Renal cortex interstitium (tissue), 11 donors: ENCODE data around the gene ALMS1. TPM values are rescaled to one million over a fixed set of nuclear protein-coding genes. Genes with fewer than 3 reads are reported as not detected.
"Not testable (repeated sequence)": the region's sequence is repeated elsewhere in the genome, so short reads cannot be mapped to it uniquely, and the experiment has no call there.

Experiments
- DNase-seq, 11 donors: peaks; one replicate each; pipeline ENCODE4 v3.0.0-alpha.2; 2013; ENCODE audit warnings: low read depth in 9 of 11, low spot score in 4 of 11; ENCODE audit errors: extremely low read depth in 1 of 11
- polyA plus RNA-seq, 3 donors: library from polyadenylated mRNA; unstranded; fragments of 120-200 nt; gene quantifications; one replicate each; pipeline ENCODE4 v1.2.1, GENCODE V29; 2013; ENCODE audit not compliant: insufficient read length in 3 of 3

ALMS1 gene
- polyA plus RNA-seq, 3 donors, result 35.7 to 43.3 (median 38.1) TPM

DNA sequence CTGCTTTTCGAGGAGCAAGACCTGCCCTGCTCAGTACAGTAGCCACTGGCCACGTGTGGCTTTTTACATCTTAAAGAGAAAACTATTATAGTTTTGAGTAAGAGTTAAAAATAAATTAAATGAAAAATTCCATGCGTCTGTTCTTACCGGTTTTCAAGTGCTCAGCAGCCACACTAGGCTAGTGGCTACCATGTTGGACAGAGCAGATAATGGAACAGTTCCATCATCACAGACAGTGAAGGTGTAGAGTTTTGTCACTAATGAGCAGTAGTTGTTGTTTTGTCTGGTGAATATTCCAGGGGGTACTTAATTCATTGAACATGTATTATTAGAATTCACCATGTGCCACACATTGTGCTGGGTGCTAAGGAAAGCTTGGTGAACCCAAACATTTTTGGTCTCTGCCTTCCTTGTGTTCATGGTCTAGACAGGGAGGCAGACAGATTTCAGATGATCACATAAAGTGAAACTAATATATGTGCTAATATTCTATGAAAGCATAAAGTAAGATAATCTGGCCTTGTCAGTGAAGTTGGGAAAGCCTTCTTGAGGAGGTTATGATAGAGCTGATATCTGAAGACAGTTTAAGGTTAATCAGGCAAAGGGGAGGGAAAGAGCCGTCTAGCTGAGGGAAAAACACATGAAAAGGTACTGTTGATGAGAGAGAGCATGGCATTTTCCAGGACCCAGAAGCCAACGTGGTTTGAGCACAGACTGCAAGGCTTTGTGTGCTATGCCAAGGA, 1.4 kb downstream of the ALMS1 start:
- no peak for DNase-seq

DNA sequence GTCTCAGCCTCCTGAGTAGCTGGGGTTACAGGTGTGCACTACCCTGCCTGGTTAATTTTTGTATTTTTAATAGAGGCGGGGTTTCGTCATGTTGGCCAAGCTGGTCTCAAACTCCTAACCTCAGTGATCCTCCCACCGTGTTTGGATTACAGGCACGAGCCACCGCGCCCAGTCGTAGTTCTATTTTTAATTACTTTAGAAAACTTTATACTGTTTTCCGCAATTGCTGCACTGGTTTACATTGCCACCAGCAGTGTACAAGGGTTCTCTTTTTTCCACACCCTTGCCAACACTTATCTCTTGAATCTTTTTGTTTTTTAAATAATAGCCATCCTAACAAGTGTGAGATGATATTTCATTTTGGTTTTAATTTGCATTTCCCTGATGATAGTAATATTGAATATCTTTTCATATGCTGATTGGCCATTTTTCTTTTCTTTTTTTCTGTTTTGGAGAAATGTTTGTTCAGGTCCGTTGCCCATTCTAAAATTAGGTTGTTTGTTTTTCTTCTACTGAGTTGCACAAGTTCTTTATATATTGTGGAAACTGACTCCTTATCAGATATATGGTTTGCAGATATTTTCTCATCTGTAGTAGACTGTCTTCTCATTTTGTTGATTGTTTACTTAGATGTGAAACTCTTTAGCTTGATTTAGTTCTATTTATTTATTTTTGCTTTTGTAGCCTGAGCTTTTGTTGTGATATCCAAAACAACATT, 16.9 kb downstream of the ALMS1 start:
- no peak for DNase-seq

DNA sequence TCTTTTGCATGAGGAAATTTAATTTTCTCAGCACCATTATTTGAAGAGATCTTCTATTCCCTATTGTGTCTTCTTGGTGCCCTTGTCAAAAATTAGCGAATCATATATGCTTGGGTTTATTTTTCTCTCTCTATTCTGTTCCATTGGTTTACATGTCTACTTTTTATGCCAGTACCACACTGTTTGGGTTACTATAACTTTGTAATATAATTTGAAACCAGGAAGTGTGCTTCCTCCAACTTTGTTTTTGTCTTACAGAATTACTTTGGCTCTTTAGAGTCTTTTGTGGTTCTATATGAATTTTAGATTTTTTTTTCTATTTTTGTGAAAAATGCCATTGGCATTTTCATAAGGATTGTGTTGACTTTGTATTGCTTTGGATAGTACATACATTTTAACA, 17.6 kb downstream of the ALMS1 start:
- DNase-seq, result no peak

DNA sequence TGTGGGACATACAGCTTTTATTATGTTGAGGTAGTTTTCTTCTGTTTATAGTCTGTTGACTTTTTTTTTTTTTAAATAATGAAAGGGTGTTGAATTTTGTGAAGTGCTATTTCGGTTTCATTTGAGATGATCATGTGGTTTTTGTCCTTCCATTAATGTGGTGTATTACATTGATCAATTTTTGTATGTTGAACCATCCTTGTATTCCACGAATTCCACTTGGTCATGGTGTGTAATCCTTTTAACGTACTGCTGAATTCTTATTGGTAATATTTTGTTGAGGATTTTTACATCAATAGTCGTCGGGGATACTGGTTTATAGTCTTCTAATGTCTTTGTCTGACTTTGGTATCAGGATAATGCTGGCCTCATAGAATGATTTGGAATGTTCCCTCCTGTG, 18.8 kb downstream of the ALMS1 start:
- no peak for DNase-seq

DNA sequence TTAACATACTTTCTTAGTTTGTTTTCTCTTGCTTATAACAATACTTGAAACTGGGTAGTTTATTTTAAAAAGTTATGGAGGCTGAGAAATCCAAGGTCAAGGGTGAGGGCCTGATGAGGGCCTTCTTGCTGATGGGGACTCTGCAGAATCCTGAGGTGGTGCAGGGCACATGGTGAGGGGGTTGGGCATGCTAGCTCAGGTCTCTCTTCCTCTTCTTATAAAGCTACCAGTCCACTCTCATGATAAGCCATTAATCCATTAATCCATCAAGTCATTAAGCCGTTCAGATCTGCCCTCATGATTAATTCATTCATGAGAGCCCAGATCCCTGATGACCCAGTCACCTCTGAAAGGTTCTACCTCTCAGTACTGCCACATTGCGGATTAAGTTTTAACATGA, 21.4 kb downstream of the ALMS1 start:
- no peak for DNase-seq

DNA sequence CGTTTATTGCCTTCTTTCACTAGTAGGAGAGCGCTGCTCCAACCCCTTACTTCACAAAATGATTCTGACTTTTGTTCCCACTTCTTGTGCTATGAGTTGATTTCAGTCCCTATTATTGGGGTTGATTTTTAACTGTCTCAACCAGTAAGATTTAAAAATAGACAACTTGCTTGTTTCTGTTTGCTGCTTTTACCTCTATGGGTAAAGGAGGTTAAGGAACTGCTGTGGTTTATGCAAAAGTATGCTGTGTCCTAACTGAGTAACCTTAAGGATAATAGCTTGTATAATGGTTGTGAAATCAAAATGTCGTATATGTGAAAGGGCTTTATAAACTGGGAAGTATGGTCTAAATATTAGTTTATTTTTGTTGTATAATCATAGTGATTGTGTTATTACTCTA, 22.6 kb downstream of the ALMS1 start:
- no peak for DNase-seq

DNA sequence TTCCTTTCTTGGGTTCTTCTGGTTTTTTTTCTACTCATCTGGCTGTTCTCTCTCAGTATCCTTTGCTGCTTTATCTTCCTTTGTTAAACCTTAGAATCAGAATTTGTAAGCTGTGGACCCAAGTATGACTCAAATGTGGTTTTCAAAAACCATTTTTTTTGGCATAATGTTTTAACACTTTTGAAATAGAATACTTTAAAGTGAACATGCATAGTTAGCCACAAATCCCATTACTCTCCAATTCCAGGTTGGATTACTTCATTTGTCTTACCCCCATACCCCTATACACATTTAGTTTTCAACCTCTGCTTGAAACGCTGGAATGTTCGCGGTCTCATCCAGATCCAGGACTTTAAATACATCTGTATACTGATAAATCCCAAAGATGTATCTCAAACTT, 29.1 kb downstream of the ALMS1 start:
- no peak for DNase-seq

DNA sequence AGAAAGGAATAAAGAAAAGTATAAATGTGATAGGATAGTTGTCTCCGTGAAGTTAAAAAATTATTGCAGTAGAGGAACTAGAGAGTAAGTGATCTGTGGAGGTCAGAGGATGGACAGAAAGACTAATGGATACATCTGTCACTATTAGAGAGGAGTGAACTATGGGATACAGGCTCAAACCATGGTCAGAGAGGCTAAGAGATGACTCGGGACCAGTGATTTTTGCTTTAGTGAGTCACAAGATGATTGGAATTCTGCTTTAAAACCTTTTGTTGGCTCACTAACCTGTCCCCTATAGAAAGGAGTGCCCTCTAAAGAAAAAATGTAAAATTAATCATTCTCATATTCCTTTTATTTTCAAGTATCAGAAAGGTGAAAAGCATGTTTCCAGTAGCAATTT, 30.3 kb downstream of the ALMS1 start:
- no peak for DNase-seq

DNA sequence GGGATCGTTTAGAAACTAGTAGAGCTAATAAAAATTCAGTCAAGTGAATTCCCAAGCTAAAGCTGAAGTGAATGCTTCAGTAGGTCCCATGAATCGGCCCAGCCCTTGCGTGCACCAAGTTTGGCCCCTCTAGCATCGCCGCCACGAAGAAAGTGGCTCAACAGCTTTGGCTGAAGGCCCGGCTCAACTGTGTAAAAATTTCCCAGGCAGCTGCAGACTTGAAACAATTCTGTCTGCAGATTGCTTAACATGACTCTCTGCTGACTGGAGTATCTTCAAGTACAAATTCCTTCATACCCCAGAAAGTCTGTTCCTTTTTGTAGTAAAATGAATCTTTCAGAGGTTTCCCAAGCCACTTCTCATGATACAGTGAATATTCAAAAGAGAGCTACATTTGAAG, 32.7 kb downstream of the ALMS1 start:
- DNase-seq, result peak in 4 of 11 donors; percentile 2 to 17 (median 8)

DNA sequence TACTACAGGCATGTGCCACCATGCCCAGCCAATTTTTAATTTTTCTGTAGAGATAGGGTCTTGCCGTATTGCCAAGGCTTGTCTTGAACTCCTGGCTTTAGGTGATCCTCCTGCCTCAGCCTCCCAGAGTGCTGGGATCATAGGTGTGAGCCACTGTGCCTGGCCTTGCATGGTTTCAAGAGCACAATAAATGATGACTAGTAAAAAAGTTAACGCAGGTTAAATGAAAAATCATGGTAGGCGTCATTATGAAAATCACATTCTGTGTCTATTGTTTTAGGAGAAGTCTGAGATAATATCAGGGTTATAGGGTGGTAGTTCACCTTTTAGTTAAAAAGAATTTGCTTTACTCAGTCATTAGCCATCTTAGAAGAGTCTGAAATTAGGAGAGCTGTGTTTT, 38.3 kb downstream of the ALMS1 start:
- DNase-seq, result no peak

DNA sequence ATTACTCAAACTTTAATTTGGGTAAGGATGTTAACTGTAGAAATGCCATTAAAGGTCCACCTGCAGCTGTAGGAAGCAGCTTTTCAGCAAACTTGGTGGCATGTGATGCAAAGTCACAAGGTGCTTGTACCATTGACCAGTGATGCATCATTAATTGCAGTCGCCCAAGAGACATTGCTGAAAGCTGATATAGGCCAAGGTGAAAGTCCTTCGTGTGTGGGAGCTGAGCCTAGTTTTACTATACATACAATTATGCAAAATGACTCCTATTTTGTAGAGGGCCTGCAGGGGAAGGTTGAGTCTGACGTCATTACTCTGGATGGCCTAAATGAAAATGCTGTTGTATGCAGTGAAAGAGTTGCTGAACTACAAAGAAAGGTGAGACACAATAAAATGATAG, 40.5 kb downstream of the ALMS1 start:
- peak in 5 of 11 donors; percentile 2 to 17 (median 11) for DNase-seq

DNA sequence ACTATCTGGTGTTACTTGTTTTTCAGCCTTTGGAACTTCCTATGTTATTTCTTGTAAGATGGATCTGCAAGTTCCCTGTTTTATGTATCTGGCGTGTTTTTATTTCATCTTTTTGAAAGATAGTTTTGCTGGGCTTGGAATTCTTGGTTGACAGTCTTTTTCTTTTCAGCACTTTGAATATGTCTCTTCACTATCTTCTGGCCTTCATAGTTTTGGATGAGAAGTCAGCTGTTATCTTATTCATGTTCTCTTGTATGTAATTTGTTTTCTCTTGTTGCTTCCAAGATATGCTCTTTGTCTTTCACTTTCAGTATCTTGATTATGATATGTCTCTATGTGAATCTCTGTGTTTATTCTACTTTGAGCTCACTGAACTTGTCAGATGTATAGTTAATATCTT, 50.4 kb downstream of the ALMS1 start:
- DNase-seq, result no peak

DNA sequence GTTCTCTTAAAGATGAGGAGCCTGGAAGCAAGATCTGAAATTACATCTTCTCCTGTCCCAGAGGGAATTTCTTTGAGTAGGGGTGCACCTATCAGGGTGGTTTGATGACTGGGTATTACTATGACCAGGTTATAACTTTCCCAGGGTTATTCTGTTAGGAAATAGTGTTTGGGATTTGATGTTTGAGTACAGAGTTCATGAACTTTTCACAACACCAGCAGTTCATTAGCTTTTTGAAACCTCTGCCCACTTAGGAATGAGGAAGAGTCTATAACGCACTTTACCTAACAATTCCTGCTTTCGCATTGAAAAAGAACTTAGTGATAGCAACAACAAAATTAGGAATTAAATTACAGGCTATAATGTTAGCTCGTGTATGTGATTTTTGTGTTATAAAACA, 58.6 kb downstream of the ALMS1 start:
- no peak for DNase-seq

DNA sequence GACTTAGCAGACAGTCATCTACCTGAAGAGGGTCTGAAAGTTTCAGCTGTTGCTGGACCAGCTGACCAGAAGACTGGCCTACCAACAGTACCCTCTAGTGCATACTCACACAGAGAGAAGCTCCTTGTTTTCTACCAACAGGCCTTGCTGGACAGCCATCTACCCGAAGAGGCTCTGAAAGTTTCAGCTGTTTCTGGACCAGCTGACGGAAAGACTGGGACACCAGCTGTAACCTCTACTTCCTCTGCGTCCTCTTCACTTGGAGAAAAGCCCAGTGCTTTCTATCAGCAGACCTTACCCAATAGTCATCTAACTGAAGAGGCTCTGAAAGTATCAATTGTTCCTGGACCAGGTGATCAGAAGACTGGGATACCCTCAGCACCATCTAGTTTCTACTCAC, 63.2 kb downstream of the ALMS1 start:
- no peak for DNase-seq

DNA sequence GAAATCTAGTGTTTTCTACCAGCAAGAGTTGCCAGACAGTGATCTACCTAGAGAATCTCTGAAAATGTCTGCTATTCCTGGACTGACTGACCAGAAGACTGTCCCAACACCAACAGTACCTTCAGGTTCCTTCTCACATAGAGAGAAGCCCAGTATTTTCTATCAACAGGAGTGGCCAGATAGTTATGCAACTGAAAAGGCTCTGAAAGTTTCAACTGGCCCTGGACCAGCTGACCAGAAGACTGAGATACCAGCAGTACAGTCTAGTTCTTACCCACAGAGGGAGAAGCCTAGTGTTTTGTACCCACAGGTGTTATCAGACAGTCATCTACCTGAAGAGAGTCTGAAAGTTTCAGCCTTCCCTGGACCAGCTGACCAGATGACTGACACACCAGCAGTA, 63.8 kb downstream of the ALMS1 start:
- no peak for DNase-seq

DNA sequence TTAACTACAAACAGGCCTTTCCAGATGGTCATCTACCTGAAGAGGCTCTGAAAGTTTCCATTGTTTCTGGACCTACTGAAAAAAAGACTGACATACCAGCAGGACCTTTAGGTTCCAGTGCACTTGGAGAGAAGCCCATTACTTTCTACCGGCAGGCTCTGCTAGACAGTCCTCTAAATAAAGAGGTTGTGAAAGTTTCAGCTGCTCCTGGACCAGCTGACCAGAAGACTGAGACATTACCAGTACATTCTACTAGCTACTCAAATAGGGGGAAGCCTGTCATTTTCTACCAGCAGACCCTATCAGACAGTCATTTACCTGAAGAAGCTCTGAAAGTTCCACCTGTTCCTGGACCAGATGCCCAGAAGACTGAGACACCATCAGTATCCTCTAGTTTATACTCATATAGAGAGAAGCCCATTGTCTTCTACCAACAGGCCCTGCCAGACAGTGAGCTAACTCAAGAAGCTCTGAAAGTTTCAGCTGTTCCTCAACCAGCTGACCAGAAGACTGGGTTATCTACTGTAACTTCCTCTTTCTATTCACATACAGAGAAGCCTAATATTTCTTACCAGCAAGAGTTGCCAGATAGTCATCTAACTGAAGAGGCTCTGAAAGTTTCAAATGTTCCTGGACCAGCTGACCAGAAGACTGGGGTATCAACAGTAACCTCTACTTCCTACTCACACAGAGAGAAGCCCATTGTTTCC, 65.8 kb downstream of the ALMS1 start:
- no peak for DNase-seq

DNA sequence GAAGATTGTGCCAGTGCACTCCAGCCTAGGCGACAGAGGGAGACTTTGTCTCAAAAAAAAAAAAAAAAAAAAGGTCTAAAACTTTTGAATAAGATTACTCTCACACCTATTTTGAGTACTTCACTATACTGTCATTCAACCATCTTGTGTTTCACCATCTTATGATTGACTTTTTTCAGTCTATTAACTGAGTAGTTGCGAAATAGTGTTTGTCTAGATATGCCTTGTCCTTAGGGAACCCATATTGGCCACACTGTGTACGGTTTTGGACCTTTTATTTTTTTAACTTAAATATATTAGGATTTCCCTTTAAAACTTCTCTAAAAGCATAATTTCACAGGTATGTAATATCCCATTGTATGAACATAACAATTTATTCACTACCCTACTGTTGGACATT, 72.3 kb downstream of the ALMS1 start:
- no peak for DNase-seq

DNA sequence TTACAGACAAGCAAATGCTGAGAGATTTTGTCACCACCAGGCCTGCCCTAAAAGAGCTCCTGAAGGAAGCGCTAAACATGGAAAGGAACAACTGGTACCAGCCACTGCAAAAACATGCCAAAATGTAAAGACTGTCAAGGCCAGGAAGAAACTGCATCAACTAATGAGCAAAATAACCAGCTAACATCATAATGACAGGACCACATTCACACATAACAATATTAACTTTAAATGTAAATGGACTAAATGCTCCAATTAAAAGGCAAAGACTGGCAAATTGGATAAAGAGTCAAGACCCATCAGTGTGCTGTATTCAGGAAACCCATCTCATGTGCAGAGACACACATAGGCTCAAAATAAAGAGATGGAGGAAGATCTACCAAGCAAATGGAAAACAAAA, 76.8 kb downstream of the ALMS1 start:
- DNase-seq, result not testable (repeated sequence)

DNA sequence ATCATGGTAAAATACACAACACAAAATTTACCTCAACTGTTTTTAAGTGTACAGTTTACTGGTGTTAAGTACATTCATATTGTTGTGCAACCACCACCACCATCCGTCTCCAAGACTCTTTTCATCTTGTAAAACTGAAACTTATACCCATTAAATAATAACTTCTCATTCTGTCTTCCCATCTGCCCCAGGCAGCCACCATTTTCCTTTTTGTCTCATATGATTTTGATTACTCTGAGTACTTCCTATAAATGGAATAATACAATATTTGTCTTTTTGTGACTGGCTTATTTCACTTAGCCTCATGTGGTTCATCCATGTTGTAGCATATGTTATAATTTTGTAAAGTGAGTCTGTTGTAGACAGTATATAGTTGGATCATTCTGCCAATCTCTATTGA, 82.7 kb downstream of the ALMS1 start:
- no peak for DNase-seq

DNA sequence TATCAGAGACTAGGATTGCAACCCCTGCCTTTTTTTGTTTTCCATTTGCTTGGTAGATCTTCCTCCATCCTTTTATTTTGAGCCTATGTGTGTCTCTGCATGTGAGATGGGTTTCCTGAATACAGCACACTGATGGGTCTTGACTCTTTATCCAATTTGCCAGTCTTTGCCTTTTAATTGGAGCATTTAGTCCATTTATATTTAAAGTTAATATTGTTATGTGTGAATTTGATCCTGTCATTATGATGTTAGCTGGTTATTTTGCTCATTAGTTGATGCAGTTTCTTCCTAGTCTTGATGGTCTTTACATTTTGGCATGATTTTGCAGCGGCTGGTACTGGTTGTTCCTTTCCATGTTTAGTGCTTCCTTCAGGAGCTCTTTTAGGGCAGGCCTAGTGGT, 98.2 kb downstream of the ALMS1 start:
- not testable (repeated sequence) for DNase-seq
